Choroid plexus epithelial cell (primary cell): Measurements from ENCODE around the gene U2AF2.
"Not testable (repeated sequence)": the region's sequence is repeated elsewhere in the genome, so short reads cannot be mapped to it uniquely, and the experiment has no call there.

Source experiments
- DNase-seq: peaks from one replicate; pipeline ENCODE4 v3.0.0-alpha.2; 2010; ENCODE audit warnings: low read depth
- H3K4me3 ChIP-seq: 2 replicates; pipeline ENCODE4 v1.5.1; 2011; ENCODE audit warnings: low read depth, mild to moderate bottlenecking, control low read depth, low read length, moderate library complexity
- CTCF ChIP-seq: conservative IDR thresholded peaks from 2 replicates; pipeline ENCODE4 v1.5.1; 2011; ENCODE audit warnings: low read depth, mild to moderate bottlenecking, control low read depth, inconsistent platforms, low read length, moderate library complexity

The U2AF2 gene

GRCh38 chr19:55717251-55717650 is 62.4 kb downstream of the U2AF2 start:
- DNase-seq, result no peak
- no peak for TF ChIP-seq CTCF
- no peak overlapping the region for H3K4me3 ChIP-seq

- not testable (repeated sequence) for H3K4me3 ChIP-seq, DNase-seq
These were observed 63.3 kb downstream of the U2AF2 start for GRCh38 chr19:55717879-55718711.

GRCh38 chr19:55720214-55720746 is 65.4 kb downstream of the U2AF2 start:
- TF ChIP-seq CTCF, result no peak
- DNase-seq, result no peak
- no peak overlapping the region for H3K4me3 ChIP-seq

- H3K4me3 ChIP-seq, result no peak overlapping the region
- TF ChIP-seq CTCF, result no peak
- DNase-seq, result no peak
These were observed 66.0 kb downstream of the U2AF2 start for GRCh38 chr19:55720801-55721200.

- no peak for TF ChIP-seq CTCF
- no peak for DNase-seq
- H3K4me3 ChIP-seq, result no peak overlapping the region
These were observed 68.7 kb downstream of the U2AF2 start for GRCh38 chr19:55723491-55723890.
